SW480 (cell line): Measurements from ENCODE around the gene CD48.
"Not testable (repeated sequence)": the region's sequence is repeated elsewhere in the genome, so short reads cannot be mapped to it uniquely, and the experiment has no call there.

Experiments
- DNase-seq: peaks from one replicate; pipeline ENCODE4 v3.0.0-alpha.2; 2016; ENCODE audit warnings: low spot score

The CD48 gene

DNA sequence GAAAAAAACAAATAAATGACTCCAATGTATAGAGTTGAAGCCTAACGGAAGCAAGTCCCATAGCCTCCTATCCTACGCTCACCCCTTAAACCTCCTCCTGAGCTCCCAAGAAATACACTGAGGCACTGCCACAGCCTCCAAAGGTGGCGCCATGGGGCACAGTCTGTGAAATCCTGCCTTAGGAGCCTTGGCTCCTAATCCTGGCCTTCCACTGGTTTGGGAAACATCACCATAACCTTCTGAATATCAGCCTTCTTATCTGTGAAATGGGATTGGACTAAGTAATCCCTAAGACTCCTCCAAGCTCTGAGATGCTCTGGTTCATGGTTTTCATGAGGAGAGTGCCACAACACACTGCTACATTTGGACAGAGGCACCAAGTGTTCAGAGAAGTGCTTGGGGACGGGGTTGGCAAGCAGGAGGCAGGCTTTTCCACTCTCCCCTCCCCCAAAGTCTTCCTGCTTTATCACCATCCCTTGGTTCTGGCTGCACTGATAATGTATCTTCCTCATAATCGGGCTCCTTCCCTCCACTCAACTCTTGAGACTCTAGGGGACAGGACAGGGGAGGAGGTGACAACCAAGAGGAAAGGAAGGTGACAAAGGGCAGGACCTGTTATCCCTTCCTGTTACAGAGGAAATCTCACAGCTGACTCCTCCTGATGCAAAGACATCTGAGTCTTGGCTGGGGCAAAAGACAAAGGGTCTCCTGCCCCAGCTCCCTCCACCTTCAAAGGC lies 30.2 kb upstream of the CD48 start:
- no peak for DNase-seq

DNA sequence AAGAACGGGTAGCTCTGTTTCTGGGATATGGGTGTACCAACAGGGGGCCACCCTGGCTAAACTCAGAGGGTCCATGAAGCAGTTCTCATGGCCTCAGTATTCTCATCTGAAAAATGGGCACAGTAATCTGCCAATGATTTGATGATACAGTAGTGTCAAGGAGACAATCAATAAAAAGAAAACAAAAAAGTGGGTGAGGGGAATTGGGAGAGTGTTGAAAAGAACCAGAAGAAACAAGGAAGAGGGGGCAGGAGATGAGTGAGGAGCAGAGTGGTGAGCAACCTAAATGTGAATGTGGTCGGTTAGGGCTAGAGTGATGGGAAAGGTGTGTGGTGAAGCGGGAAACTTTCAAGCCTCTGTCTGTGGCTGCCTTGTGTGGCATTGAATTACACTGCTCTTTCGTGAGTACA lies 29.5 kb upstream of the CD48 start:
- DNase-seq: no peak

DNA sequence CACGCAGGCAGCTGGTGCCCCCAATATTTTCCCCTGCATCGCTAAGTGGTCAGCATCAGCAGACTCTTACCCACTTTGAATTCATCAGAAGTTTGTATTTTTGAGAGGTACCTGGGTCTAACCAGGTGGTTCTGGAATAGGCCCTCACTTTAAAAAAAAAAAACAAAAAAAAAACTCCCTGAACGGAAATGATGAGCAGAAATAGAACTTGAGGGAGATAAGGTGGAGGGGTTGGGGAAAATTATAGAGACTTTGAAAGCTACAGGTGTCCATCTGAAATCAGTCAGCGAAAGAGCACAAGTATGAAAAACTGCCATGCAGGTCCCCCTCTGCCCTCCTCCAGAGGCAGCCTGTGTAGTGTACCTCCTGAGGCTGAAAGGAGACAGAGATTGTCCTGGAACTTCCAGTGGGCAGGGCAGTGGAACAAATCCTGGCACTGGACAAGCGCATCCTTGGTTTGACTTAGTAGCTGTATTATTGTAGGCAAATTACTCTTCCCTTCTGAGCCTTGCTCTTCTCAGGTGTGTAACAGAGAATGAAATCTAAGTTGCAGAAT lies 28.6 kb upstream of the CD48 start:
- DNase-seq: no peak

DNA sequence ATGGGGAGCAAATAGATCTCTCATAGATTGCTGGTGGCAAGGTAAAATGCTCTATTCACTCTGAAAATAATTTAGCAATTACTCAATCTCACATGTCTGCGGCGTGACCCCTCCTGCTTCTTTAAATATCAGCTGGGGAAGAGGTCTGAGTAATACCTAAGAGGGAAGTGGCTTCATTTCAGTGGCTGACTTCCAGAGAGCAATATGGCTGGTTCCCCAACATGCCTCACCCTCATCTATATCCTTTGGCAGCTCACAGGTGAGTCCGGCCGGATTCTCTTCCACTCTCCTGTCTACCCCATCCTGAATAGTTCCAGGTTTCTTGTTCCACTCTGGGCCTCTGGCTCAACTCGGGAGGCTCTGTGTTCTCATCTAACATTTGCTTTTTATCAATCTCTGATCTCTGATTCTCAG lies 27.5 kb upstream of the CD48 start, which contains the start of gene SLAMF7:
SLAMF7 (plus strand) TSS at position 150 of the 414 bp plus-strand sequence; CDS start at position 205, 55 bp downstream.
- DNase-seq: no peak

DNA sequence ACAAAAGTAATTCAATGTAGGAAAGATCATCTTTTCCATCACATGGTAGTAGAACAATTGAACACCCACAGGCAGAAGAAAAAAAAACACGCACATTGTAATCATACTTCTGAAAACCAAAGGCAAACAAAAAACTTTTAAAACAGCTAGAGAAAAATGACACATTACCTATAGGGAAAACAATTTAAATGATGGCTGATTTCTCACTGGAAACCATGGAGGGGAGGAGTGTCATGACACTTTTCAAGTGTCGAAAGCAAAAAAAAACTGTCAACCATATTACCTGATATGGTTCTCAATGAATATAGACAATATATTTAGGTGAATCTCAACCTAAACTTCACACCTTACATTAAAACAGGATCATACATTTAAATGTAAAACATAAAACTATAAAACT lies 26.6 kb upstream of the CD48 start:
- no peak for DNase-seq

DNA sequence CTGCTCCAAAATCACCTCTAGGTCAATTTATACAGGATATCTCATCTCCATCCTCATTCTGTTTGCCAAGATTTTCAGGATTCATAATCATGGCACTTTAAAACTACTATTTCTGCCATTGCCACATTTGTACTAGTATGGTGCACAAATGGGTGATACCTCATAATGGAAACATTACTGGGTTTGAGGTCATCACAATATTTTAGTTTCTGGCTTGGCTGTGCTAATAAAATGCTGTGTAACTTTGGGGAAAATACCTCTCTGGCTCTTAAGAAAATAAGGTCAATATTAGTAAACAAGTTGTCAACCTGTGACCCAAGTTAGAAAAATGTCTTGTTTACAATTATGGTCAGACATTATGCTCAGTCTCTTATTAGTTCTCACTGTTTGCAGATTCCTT lies 22.7 kb upstream of the CD48 start:
- no peak for DNase-seq

DNA sequence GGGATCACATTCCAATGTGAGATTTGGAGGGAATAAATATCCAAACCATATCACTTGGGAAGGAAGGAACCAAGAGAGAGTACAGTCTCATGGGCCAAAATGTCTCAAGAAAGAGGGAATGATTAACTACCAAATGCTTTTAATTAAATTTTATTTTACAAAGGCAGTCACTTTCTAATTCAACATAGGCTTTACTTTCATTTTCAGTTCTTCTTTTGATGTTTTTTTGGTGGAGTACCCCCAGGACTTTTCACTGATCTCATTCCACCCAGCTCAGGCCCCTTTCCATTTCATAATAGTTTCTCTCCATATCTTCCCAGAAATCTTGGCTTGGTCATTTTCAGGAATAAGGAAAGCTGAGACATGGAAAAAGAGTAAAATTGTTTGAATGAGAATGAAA lies 22.3 kb upstream of the CD48 start:
- no peak for DNase-seq

DNA sequence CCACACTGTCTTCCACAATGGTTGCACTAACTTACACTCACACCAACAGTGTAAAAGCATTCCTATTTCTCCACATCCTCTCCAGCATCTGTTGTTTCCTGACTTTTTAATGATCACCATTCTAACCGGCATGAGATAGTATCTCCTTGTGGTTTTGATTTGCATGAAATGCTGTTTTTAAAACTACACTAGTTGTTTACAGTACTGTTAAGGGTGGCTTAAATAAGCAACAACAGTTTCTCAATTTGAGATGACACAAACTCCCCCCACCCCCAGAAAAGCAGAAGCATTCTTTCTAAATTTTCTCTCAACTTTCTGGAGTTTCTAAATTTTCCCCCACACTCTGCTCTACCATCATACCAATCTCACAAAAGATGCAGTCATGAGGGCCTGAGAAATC lies 20.4 kb upstream of the CD48 start:
- no peak for DNase-seq

DNA sequence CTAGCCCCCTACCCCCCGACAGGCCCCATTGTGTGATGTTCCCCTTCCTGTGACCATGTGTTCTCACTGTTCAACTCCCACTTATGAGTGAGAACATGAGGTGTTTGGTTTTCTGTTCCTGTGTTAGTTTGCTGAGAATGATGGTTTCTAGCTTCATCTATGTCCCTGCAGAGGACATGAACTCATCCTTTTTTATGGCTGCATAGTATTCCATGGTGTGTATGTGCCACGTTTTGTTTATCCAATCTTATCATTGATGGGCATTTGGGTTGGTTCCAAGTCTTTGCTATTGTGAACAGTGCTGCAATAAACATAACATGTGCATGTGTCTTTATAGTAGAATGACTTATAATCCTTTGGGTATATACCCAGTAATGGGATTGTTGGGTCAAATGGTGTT lies 19.9 kb upstream of the CD48 start:
- DNase-seq: not testable (repeated sequence)

DNA sequence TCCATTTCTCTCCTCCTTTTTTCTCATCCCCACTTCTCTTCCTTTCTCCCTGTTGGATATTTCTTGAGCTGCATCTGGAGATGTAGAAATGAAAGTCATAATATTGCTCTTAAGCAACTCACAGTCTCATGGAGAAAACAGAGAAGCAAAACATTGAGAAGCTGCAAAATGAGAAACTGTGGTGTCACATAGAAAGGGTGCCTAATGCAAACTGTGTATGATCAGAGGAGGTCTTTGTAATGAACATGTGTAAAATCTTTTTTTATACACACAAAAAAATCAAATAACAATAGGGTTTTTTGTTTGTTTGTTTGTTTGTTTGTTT lies 15.7 kb upstream of the CD48 start:
- no peak for DNase-seq

DNA sequence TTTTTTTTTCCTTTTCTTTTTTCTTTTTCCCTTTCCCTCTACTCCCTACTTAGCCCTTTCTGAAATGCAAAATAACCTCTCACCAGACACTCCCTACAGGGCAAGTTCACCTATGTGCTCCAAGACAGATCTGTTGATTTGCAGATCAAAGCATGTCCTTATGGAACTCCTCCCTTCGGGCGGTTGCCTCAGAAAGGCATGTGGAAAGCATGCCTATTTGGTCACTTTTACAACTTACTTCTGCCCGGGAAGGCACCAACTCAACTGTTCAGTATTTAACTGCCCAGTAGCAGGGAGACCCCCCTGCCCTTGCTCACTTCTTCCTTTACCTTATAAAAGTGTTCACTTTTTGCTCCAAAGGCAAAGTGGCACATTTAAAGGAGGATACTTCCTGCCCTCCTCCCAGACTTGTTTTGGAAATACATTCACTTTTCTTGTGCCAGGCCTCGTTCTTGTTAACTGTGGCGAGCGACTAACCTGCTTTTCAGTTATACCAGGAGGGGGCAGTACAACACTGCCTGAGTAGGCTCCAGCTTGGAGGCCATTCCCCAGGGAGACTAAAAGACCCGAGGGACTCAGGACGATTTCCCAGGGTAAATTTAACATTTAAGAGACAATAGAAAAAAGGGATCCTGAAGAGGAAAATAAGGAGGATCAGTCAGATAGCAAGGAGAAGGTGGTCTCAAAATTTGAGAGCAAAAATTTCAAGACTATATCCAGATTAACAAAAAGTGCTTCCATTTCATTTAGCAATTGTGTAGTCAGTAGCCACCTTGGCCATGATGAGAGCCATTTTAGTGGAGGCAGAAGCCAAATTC lies 15.1 kb upstream of the CD48 start:
- peak; percentile 94 for DNase-seq

DNA sequence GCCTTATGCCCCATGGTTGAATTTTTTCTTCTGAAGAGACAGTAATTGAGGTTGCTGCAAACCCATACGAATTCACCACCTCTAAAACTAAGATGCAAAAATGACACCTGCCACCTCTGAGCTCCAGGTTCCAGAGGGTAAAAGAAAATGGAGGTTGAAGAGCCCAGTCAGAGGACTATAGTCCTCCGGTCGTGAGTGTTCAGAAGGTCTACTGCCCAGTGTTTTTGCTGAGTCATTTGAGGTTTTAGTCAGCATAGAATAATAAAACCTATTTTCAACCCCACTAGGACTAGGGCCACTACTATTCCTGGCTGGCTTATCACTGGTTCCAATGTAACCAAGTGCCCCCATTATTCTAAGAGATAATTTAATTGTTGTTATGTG lies 14.5 kb upstream of the CD48 start:
- peak; percentile 78 for DNase-seq

DNA sequence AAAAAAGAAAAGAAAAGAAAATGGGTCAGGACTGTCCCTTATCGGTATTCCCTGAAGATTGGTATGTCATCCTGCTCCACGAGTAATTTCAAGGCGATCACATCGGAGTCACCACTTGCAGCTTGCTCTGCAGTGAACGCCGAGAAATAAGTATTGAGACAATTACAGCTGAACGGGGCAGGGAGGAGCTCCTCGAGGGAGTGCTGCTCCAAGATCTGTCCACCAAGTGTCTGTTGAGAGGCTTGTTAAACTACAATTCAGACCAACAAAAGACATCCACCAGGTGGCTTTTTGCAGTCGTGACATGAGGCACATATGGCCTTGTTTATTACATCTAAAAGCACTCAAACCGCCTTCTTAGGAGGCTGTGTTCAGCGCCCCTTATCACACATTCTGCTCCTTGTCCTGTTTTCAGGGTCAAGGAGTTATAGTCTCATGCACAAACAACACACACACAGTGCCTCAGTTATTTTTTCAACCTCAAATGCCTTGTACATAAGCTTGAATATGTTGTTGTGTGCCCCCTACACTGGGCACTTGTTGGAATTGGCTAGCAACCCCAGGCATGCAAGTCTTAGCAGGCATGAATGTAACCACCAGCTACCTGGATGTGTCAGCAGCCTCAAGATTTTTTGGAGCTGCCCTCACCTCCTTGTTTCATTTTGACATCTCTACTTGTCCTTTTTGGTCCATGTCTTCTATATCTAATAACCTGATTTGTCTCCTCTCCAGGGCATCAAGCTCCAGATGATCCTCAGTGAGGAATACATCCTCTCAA lies 13.0 kb upstream of the CD48 start:
- DNase-seq: no peak

DNA sequence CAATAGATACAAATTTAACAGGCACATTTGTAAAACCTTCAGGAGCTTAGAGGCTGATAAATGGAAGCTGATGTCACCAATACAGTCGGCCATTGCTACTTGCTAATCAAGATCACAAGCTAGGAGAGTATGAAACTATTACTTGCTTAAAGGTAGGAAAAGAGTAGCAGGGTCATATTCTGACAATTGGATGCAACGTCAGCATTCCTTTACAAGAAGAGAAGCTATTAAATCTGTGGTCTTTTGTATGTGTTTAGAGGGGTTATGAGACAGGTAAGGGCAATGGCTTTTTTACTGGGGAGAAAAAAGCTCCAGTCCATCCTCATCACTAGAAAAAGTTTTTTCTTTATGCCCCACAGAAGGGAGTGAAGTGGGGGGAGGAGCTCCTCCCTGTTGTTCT lies 11.7 kb upstream of the CD48 start:
- DNase-seq: no peak

DNA sequence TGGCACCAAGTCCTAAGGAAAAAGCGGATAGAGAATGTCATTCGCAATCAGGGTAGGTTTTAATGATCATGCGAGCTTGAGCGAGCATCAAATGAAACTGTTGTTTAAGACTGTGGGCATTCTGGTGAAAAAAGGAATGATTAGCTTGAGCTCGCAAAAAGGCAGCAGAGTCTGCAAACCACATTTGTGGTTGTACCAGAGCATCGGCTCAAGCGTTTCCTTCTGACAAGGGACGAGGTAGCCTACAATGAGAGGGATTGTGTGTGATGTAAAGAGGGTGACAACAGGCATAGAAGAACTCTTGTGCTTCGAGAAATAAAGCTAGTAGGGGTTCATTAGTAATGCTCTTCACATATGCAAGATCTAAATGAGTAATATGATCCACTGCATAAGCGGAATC lies 11.1 kb upstream of the CD48 start:
- DNase-seq: no peak

DNA sequence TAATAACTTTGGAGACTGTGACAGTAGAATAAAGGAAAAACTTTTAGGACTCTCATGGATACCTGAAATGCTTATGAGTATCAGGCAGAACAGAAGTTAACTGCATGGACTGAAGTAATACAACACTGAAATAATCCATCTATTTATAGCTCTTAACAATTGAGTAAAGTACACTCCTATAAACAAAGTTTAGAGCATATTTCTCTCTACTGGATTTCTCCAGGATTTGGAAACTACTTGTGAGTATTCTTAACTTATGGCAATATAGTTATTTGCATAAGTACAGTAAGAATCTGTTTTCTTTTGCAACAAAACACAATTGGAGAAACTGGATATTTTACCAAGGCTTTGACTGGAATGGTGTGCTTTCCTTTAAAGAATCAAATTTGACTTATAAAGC lies 9.9 kb upstream of the CD48 start:
- no peak for DNase-seq

DNA sequence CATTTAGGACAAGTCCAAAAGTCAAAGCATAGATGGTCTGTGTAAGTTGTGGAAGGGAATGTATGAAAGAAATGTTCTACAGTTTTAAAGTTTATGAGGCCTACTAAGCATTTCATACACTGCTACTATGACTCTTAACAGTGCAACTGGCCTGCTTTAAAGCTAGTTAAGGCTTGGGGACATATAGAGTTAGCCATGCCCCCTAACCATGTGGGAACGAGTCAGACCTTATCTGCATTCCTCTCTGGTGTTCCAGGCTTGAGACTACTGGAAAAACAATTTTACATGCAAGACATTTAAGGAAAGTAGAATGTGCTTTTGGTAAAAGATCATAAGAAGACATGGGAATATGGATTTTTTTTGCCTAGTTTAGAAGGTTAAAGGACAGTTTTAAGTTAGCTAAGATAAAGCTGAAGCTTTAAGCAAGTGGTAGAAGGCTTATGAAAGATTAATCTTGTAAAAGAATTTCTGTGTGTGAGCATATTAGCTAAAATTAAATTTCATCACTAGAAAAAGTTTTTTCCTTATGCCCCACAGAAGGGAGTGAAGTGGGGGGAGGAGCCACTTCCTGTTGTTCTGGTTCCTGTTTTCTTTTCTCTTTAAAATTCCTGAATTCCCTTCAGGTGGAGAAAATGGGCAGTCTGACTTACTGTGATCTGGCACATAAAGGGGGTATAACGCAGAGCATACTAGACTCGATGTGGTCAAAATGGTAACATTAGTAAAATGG lies 8.9 kb upstream of the CD48 start:
- no peak for DNase-seq

DNA sequence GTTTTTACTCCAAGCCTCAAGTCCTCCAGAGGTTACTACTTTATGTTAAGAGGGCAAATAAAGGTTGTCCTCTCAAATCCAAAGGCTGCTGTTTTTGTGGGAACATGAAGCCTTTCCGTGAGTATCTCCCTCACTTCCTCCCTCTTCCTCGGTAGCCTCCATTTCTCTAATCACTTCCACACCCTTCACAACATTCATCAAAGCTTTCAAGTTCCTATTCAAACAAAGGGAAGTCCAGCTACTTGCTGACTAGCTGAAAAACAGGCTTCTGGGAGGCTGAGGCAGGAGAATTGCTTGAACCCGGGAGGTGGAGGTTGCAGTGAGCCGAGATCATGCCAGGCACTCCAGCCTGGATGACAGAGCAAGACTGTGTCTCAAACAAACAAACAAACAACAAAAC lies 6.6 kb upstream of the CD48 start:
- DNase-seq: no peak

DNA sequence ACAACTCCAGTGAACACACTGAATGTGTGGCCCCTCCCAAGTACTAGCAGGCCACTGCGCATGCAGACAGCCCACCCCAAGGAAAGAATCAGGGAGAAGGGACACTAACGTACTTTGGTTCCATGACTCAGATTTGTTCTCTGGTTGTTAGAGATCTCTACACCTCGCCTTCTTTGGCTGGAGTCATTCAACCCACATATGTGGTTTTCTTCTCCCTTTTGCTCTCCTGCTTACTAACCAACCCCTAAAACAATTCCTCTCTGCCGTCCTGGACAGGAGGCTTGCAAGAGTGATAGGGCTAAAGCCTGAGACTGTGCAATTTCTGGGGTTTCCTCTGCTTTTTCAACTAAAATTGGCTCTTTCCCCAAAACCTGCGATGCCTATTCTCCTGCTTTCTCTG lies 5.7 kb upstream of the CD48 start:
- no peak for DNase-seq

DNA sequence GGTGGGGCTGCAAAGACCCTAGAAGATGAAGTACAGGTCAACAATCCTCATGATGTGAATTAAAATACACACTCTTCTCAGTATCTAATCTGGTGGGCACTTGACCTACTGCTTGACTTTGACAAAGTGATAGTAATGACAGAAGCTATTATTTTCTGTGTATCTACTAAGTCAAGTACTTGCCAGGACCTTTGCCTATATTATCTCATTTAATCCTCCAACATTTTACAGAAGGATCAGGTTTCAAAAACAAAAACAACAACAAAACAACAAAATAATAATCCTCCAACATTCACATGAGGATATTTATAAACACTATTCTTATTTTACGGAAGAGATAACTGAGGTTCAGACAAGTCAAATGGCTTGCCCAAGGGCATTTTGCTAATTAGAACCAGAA lies 4.4 kb upstream of the CD48 start:
- no peak for DNase-seq

DNA sequence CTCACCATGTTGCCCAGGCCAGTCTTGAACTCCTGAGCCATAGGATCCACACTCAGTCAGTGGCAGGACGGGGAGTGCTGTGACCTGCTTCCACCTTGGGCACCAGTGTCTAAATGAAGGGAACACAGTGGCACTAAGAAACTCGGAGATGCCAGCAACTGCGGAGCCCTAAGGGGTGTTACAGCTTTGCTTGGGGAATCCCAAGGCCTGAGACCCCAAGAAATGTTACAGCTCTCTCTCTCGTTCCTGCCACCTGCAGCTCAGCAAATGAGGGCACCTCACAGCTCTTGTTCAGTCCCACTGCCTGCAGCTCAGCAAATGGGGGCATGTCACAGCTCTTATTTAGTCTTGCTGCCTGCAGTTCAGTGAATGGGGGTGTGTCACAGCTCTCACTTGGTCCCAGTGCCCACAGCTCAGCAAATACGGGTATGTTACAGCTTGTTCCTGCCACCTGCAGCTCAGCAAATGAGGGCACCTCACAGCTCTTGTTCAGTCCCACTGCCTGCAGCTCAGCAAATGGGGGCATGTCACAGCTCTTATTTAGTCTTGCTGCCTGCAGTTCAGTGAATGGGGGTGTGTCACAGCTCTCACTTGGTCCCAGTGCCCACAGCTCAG lies 2.5 kb upstream of the CD48 start:
- not testable (repeated sequence) for DNase-seq

DNA sequence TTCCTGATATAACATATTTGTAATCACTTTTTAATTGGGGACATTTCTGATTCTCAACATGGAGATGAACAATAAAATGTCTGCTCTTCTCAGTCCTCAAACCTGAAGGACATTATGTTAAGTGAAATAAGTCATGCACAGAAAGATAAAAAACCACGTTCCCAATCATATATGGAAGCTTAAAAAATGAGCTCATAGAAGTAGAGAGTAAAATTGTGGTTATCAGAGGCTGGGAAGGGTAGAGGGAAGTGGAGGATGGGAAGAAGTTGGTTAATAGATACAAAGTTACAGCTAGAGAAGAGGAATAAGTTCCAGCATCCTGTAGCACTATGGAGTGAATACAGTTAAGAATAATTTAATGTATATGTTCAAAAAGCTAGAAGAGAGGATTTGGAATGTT lies 1.5 kb upstream of the CD48 start:
- no peak for DNase-seq
